ENCODE data around the gene FBLN1. TPM values are rescaled to one million over a fixed set of nuclear protein-coding genes. Genes with fewer than 3 reads are reported as not detected.

FBLN1 gene
- total and polyA plus RNA-seq, 12 donors, result 31.3 to 126 (median 51.0) TPM

DNA sequence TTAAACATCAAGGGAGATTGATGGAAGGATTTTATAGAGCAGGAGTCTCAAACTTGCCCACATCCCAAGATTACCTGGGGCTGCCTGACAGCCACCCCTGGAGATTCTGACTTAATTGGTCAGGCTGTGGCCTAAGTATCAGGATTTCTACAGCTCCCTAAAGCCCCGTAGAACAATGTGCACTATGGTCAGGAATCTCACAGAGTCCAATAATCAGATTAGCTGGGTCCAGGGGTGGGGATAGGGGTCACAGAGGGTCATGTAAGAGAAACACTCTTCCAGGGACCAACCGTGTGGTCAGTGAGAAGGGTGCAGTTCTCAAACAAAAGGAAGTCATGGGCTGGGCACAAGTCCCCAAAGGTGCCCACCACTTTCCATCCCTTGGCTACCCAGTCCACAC lies 20.5 kb upstream of the FBLN1 start:
- DNase-seq (no peak), ATAC-seq (no peak)
- peaks cover 0 to 7% (median 0%) of the 10 kb centered on the region in 11 donors for H3K9me3 ChIP-seq
- peaks cover 0 to 5% (median 3%) of the 10 kb centered on the region in 7 donors for H3K27me3 ChIP-seq
- H3K36me3 ChIP-seq, result no peaks in the 10 kb centered on the region
- no peak overlapping the region for H3K4me3 ChIP-seq
- intact Hi-C loops (cut with DNase I), result no loop called here
- 58 to 61% methylated on average over 2 of the region's 2 CpGs for WGBS, 2 donors
- peaks cover 0 to 10% (median 0%) of the 10 kb centered on the region in 9 donors for H3K4me1 ChIP-seq
- TF ChIP-seq CTCF (IDR thresholded peaks at IDR 0.05), result no peak
- no peak overlapping the region for H3K27ac ChIP-seq

GRCh38 chr22:45483319-45483718 lies 19.4 kb upstream of the FBLN1 start:
- WGBS, 2 donors, result 88 to 98% methylated on average over 2 of the region's 2 CpGs
- TF ChIP-seq CTCF (IDR thresholded peaks at IDR 0.05), result no peak
- H3K27ac ChIP-seq, result no peak overlapping the region
- H3K4me1 ChIP-seq, result peaks cover 0 to 3% (median 0%) of the 10 kb centered on the region in 9 donors
- peaks cover 0 to 5% (median 0%) of the 10 kb centered on the region in 7 donors for H3K27me3 ChIP-seq
- H3K4me3 ChIP-seq, result no peak overlapping the region
- peaks cover 0 to 11% (median 0%) of the 10 kb centered on the region in 11 donors for H3K9me3 ChIP-seq
- DNase-seq (no peak), ATAC-seq (no peak)
- H3K36me3 ChIP-seq, result no peaks in the 10 kb centered on the region
- intact Hi-C loops (cut with DNase I), result no loop called here

- 68 to 73% methylated on average over 5 of the region's 5 CpGs for whole genome bisulfite sequencing, 2 donors
- H3K4me1 ChIP-seq, result no peaks in the 10 kb centered on the region
- peaks cover 0 to 5% (median 0%) of the 10 kb centered on the region in 7 donors for H3K27me3 ChIP-seq
- H3K4me3 ChIP-seq, result no peak overlapping the region
- TF ChIP-seq CTCF (IDR thresholded peaks at IDR 0.05), result no peak
- H3K27ac ChIP-seq, result no peak overlapping the region
- no peaks in the 10 kb centered on the region for H3K36me3 ChIP-seq
- DNase-seq (no peak), ATAC-seq (no peak)
- H3K9me3 ChIP-seq, result peaks cover 0 to 15% (median 0%) of the 10 kb centered on the region in 11 donors
- intact Hi-C loops (cut with DNase I), result no loop called here
Observed at GRCh38 chr22:45483918-45484499, 18.7 kb upstream of the FBLN1 start.

DNA sequence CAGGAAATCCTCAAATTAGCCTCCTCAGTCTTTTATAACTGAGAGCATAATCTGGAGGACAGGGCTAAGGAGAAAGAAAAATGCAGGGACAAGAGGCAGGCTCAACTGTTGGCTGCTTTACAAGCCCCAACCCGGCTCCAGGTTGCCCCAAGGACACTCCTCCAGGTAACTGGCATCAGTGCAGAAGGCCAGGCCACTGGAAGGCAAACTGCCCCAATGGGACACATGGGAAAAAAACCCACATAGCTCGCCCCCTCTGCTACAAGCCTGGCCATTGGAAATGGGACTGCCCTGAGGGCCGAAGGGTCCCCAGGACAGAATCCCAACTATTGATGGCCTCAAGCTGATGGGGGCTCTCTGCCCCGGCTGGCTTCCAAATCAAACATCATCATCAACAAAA lies 17.9 kb upstream of the FBLN1 start:
- intact Hi-C loops (cut with DNase I), result no loop called here
- no peaks in the 10 kb centered on the region for H3K36me3 ChIP-seq
- H3K27me3 ChIP-seq, result peaks cover 0 to 5% (median 0%) of the 10 kb centered on the region in 7 donors
- H3K4me1 ChIP-seq, result no peaks in the 10 kb centered on the region
- peaks cover 0 to 15% (median 0%) of the 10 kb centered on the region in 11 donors for H3K9me3 ChIP-seq
- DNase-seq, result no peak
- no peak for TF ChIP-seq CTCF (IDR thresholded peaks at IDR 0.05)
- no peak overlapping the region for H3K27ac ChIP-seq
- 79 to 82% methylated on average over 4 of the region's 4 CpGs for WGBS, 2 donors
- H3K4me3 ChIP-seq, result no peak overlapping the region
- no peak for ATAC-seq

Data from heart right ventricle (tissue), 16 donors.